K562 (cell line): ENCODE results near the gene SLC34A1. TPM values are rescaled to one million over a fixed set of nuclear protein-coding genes. Genes with fewer than 3 reads are reported as not detected.

Source experiments
- ATAC-seq: fragments of 200-7000 bp; cut with Tn5 transposase; 3 replicates; pipeline ENCODE4 v1.9.1; 2020; ENCODE audit warnings: moderate library complexity
- BruUV-seq: library from RNA; stranded (reverse); fragments of 400-500 nt; replicated peaks from 2 replicates; lab custom pipeline; 2021; lab: Mats Ljungman, UMichigan
- CTCF ChIA-PET: fragments of 300-600 bp; formaldehyde crosslinking; extraction: SDS; loops from one replicate; lab custom pipeline; 2021; ENCODE audit warnings: low intra/inter-chr PET ratio; lab: Yijun Ruan, JAX
- POLR2A ChIA-PET: fragments of 300-600, 350-650 bp; sonication (Branson Sonifier 250); formaldehyde crosslinking; extraction: SDS; loops from one replicate; lab custom pipeline; 2021; ENCODE audit warnings: antibody characterized with exemption, inconsistent platforms; lab: Yijun Ruan, JAX
- DNase-seq, 4 experiments: peaks; one replicate each; pipeline versions ENCODE4 v3.0.0 to v3.0.0-alpha.2; 2011 to 2018; ENCODE audit warnings: low spot score in 3 of 4, mixed read lengths in 3 of 4; ENCODE audit errors: extremely low read depth in 1 of 4
- FAIRE-seq: peaks from 2 replicates; lab custom pipeline; 2011; peaks lifted over from hg19 to GRCh38; lab: Jason Lieb, UNC
- H2AFZ ChIP-seq: 2 replicates; pipeline ENCODE4 v1.6.0; 2011; ENCODE audit warnings: low read depth, low read length, control low read depth, inconsistent platforms
- H3K27ac ChIP-seq: fragments of 200-600 bp; 3 replicates; pipeline ENCODE4 v1.8.0; 2011; ENCODE audit warnings: low read depth, mild to moderate bottlenecking, control low read depth, inconsistent platforms, low read length, moderate library complexity, mixed read lengths; ENCODE audit errors: extremely low read depth
- H3K27me3 ChIP-seq, 2 experiments: fragments of 300-600 bp in 1 of 2; 2 replicates in 1 of 2; 3 replicates in 1 of 2; pipeline versions ENCODE4 v1.6.0 to v1.8.0; 2011; ENCODE audit warnings: inconsistent platforms in 2 of 2, low read length in 2 of 2, mild to moderate bottlenecking in 1 of 2, mixed read lengths in 1 of 2, moderate library complexity in 1 of 2; ENCODE audit not compliant: control insufficient read depth in 2 of 2, insufficient read depth in 2 of 2
- H3K36me3 ChIP-seq: fragments of 300-600 bp; 3 replicates; pipeline ENCODE4 v1.8.0; 2011; ENCODE audit warnings: mild to moderate bottlenecking, low read length, inconsistent platforms; ENCODE audit not compliant: control insufficient read depth, insufficient read depth
- H3K4me1 ChIP-seq, 2 experiments: fragments of 200-600 bp in 1 of 2; replicated peaks in 1 of 2; 2 replicates in 1 of 2; 3 replicates in 1 of 2; pipeline versions ENCODE4 v1.5.1 to v1.8.0; 2011; ENCODE audit warnings: inconsistent platforms in 2 of 2, low read length in 2 of 2, mild to moderate bottlenecking in 1 of 2, mixed read lengths in 1 of 2, moderate library complexity in 1 of 2; ENCODE audit not compliant: control insufficient read depth in 2 of 2, insufficient read depth in 2 of 2
- H3K4me2 ChIP-seq: 2 replicates; pipeline ENCODE4 v1.6.1; 2011; ENCODE audit warnings: low read length, control low read depth, inconsistent platforms, mixed read lengths; ENCODE audit not compliant: insufficient read depth
- H3K4me3 ChIP-seq: fragments of 200-600 bp; sonication (generic), shearing (Covaris generic); 2 replicates; pipeline ENCODE4 v1.5.1; 2016; ENCODE audit warnings: control low read depth, inconsistent platforms
- H3K79me2 ChIP-seq: fragments of 200-600 bp; 3 replicates; pipeline ENCODE4 v1.8.0; 2011; ENCODE audit warnings: low read length, inconsistent platforms; ENCODE audit not compliant: control insufficient read depth, insufficient read depth
- H3K9ac ChIP-seq, 2 experiments: 2 replicates each; pipeline versions ENCODE4 v1.6.0 to v1.6.1; 2011; ENCODE audit warnings: low read depth in 2 of 2, low read length in 2 of 2, control low read depth in 1 of 2, inconsistent platforms in 1 of 2, mild to moderate bottlenecking in 1 of 2, mixed read lengths in 1 of 2; ENCODE audit not compliant: insufficient read depth in 1 of 2
- H3K9me1 ChIP-seq: one replicate; pipeline ENCODE4 v1.6.0; 2011; ENCODE audit warnings: inconsistent platforms, mild to moderate bottlenecking, low read length, moderate library complexity; ENCODE audit not compliant: control insufficient read depth, insufficient read depth
- H3K9me3 ChIP-seq: replicated peaks from 2 replicates; pipeline ENCODE4 v1.5.1; 2011; ENCODE audit warnings: low read depth, low read length, inconsistent platforms; ENCODE audit not compliant: control insufficient read depth, insufficient read depth
- H4K20me1 ChIP-seq: replicated peaks from 2 replicates; pipeline ENCODE4 v1.6.1; 2011; ENCODE audit warnings: low read length, inconsistent platforms, mixed read lengths; ENCODE audit not compliant: control insufficient read depth, insufficient read depth
- ATF1 ChIP-seq, 2 experiments: fragments of 450-650 bp in 1 of 2; IDR thresholded peaks; 2 replicates each; pipeline ENCODE4 v1.6.1; 2016; ENCODE audit warnings: missing compliant biosample characterization in 1 of 2, missing genetic modification characterization in 1 of 2
- CREM ChIP-seq: IDR thresholded peaks from 2 replicates; pipeline ENCODE4 v1.6.1; 2014; ENCODE audit warnings: antibody characterized with exemption, low read depth
- E2F5 ChIP-seq: sonication (generic); formaldehyde crosslinking; IDR thresholded peaks from 2 replicates; pipeline ENCODE4 v1.8.0; 2022; ENCODE audit warnings: mild to moderate bottlenecking, missing genetic modification reagents
- EHMT2 ChIP-seq: fragments of 450-650 bp; IDR thresholded peaks from 2 replicates; pipeline ENCODE4 v1.6.1; 2018; ENCODE audit warnings: antibody characterized with exemption
- KLF1 ChIP-seq: fragments of 450-650 bp; IDR thresholded peaks from 2 replicates; pipeline ENCODE4 v1.6.1; 2016; ENCODE audit warnings: missing genetic modification characterization, missing compliant biosample characterization
- SMAD3 ChIP-seq: fragments of 450-650 bp; formaldehyde crosslinking; conservative IDR thresholded peaks from 2 replicates; pipeline ENCODE4 v1.4.0; 2020; ENCODE audit warnings: mild to moderate bottlenecking
- ZBTB33 ChIP-seq: sonication (generic); formaldehyde crosslinking; IDR thresholded peaks from 2 replicates; pipeline ENCODE4 v1.8.1; 2023; ENCODE audit warnings: mild to moderate bottlenecking, missing genetic modification reagents
- ZNF408 ChIP-seq: fragments of 250-450 bp; sonication (Bioruptor Pico); IDR thresholded peaks from 2 replicates; pipeline ENCODE4 v1.4.0; 2020; ENCODE audit warnings: low read depth, mild to moderate bottlenecking, moderate library complexity
- ZNF77 ChIP-seq: fragments of 250-450 bp; sonication (Bioruptor Pico); IDR thresholded peaks from 2 replicates; pipeline ENCODE4 v1.5.0; 2020
- WGBS: fragments of 100-300 bp; shearing (Covaris generic); methylation state at CpG from one replicate; pipeline ENCODE4 v1.1.6; 2016; ENCODE audit warnings: low coverage, mixed read lengths; ENCODE audit not compliant: insufficient coverage; ENCODE audit errors: missing lambda C conversion rate; 5-methylcytosine and 5-hydroxymethylcytosine counted together
- in situ Hi-C: fragments of 300-500 bp; cut with MboI; formaldehyde crosslinking; loops from 4 replicates; pipeline ENCODE4 v1.15.0; 2018; ENCODE audit warnings: inconsistent platforms, mixed read lengths
- intact Hi-C: fragments of 100-400 bp; cut with micrococcal nuclease; formaldehyde crosslinking; loops from 2 replicates; pipeline ENCODE4 v1.14.2; 2022
- polyA plus RNA-seq, 8 experiments: library from polyadenylated mRNA; depleted of rRNA in 4 of 8; stranded (reverse) in 5 of 8; unstranded in 3 of 8; fragments of >200 nt; fragmentation: Nextera tagmentation in 2 of 8; fragmentation: Illumina TruSeq in 1 of 8; extraction: Ambion mirVana in 2 of 8; extraction: Trizol in 1 of 8; gene quantifications; 2 replicates each; pipeline versions ENCODE4 v1.2.1 to v1.2.3, GENCODE V29; 2011 to 2014; ENCODE audit warnings: inconsistent platforms in 1 of 8, missing spikeins in 1 of 8
- total RNA-seq, 7 experiments: library from RNA; depleted of rRNA in 6 of 7; stranded (reverse); fragments of >200 nt in 6 of 7; fragmentation: Illumina TruSeq in 2 of 7; extraction: Trizol in 2 of 7; gene quantifications; 2 replicates each; pipeline versions ENCODE4 v1.2.1 to v1.2.3, GENCODE V29; 2011 to 2021; ENCODE audit warnings: low replicate concordance in 1 of 7

SLC34A1 gene
- total and polyA plus RNA-seq, 9 of the 15 experiments (the other 6 are each of a cell fraction or from before 2014, with no cell fraction given): not detected

DNA sequence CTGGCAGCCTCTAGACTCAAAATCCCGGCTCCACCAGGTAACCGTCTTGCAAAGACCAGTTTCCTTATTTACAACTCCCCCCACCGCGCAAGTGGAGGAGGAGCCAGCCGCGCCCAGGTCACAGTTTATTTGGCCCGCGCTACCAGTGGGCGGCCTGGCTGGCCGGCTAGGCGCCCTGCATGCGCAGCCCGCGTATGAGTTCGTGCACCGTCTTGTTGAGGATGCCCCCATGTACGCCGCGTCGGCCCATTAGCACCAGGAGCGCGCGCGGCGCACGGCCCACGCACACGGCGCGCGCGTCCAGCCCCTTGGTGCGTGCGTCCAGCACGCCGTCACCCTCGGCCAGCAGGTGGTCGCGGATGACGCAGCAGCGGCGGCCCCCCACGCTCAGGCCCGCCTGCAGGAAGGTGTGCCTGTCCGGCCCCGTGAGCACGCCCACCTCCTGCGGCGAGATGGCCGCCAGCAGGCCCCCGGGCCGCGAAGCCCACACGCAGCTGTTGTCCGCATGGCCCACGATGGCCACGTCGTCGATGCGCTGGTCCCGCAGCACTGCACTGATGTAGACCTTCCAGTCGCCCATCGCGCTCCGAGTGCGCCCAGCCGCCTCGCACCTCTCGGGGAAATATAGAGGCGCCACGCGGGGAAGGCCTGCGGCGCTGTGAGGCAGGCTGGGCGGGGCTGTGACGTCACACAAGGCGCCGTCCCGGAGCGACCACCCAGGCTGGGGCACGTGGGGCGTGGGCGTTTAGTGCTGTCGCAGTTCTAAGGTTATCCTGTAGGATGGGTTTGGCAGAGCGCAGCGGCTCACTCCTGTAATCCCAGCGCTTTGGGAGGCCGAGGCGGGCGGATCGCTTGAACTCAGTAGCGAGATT lies 16.0 kb downstream of the SLC34A1 start, which contains the start of gene PFN3:
PFN3 (minus strand) TSS at position 665 of the 872 bp plus-strand sequence; CDS start at position 580, 85 bp downstream.
- ATAC-seq: no peak
- ChIA-PET CTCF (no interaction called here), POLR2A (interaction anchor here (0.6 to 1.1 kb wide), 2 partner anchors 7 to 50 kb away, joined by 3 read pairs; no protein-coding TSS in a partner anchor)
- intact Hi-C loops: no loop called here
- Histone ChIP-seq H3K4me2 (no peak within 1 kb of the TSS), H3K79me2 (peaks cover 4% of the 10 kb centered on the region; the same call in 1 of the 3 replicates), H3K9me1 (no peaks in the 10 kb centered on the region), H3K4me1 (peaks cover 8 to 48% of the 10 kb centered on the region in 2 experiments), H4K20me1 (no peaks in the 10 kb centered on the region), H3K36me3 (no peaks in the 10 kb centered on the region), H3K9me3 (no peaks in the 10 kb centered on the region), H3K4me3 (no peak within 1 kb of the TSS), H3K9ac (no peak within 1 kb of the TSS), H3K27ac (no peak within 1 kb of the TSS), H3K27me3 (peaks cover 2 to 27% of the 10 kb centered on the region in 2 experiments; a peak in 3 of 5 replicates), H2AFZ (no peak within 1 kb of the TSS)
- in situ Hi-C loops: loop anchor here (10.0 kb wide), 1 partner anchor 665 kb away; no protein-coding TSS in a partner anchor
- TF ChIP-seq ZNF77 (CRISPR knock-in tag) (no peak), ATF1 (CRISPR knock-in tag; IDR thresholded peaks at IDR 0.05) (no peak), ATF1 (tag; IDR thresholded peaks at IDR 0.05) (0 out of 2 replicates have a peak, but pooled peaks have one; percentile 38), SMAD3 (CRISPR knock-in tag) (no peak), ZBTB33 (CRISPR knock-in tag) (peak; percentile 99), ZNF408 (CRISPR knock-in tag) (no peak), EHMT2 (no peak), CREM (peak; percentile 18; the same call in 1 of the 2 replicates), KLF1 (no peak), E2F5 (CRISPR knock-in tag) (no peak)
- WGBS: 90% methylated on average over 58 of the region's 92 CpGs
- FAIRE-seq: no peak
- DNase-seq: no peak
- no TSS peak for BruUV-seq
